Neural cell (in vitro differentiated cells): Measurements from ENCODE around the gene NEURL1.

Experiments used
- EP300 ChIP-seq: fragments of 450-650 bp; conservative IDR thresholded peaks from 2 replicates; pipeline ENCODE4 v1.6.1; 2014; ENCODE audit warnings: antibody characterized with exemption, mild to moderate bottlenecking, moderate library complexity; ENCODE audit not compliant: poor library complexity, severe bottlenecking
- EZH2 ChIP-seq: fragments of 200-600, 300-800 bp; shearing (Covaris generic), sonication (generic); IDR thresholded peaks from 2 replicates; pipeline ENCODE4 v1.6.1; 2014; ENCODE audit warnings: antibody characterized with exemption, low read length, borderline replicate concordance, mild to moderate bottlenecking; ENCODE audit not compliant: insufficient read depth, poor library complexity, severe bottlenecking
- TF ChIP-seq, protein P1 (sequence below): IDR thresholded peaks from 2 replicates; pipeline ENCODE4 v1.6.1; 2012; ENCODE audit warnings: borderline replicate concordance
- TF ChIP-seq, protein P2 (sequence below): fragments of 450-650 bp; IDR thresholded peaks from 2 replicates; pipeline ENCODE4 v1.5.1; 2014; ENCODE audit warnings: antibody characterized with exemption, mild to moderate bottlenecking, moderate library complexity; ENCODE audit not compliant: poor library complexity, severe bottlenecking

DNA sequence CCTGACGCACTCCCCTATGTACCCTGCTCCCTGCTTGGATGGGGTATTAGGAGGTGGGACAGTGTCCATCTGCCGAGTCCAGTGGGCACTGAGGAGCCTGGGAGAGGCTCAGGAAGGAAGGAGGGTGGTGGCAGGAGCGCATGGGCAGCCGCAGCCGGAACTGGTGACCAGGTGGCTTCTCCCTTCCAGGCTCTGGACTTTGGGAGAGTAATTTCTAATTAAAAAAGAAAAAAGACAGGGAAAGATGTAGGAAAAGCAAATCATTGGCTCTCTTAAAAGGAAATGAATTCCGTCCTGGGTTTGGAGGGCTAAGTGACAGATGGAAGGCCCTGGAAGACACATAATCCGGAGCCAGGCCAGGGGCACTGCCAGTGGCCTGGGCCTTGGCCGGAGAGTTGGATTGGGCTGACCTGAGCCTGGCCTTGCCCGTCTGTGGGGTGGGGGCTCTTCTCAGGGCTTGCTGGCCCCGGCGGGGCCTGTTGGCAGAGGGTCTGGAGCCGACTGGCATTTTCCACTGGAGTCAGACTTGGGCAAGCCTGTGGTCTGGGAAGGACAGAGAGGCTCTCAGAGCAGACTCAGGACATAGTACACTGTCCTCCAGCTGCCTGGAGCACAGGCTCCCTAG lies 63.0 kb downstream of the NEURL1 start:
- TF ChIP-seq EP300 = no peak
- TF ChIP-seq, protein P1, sequence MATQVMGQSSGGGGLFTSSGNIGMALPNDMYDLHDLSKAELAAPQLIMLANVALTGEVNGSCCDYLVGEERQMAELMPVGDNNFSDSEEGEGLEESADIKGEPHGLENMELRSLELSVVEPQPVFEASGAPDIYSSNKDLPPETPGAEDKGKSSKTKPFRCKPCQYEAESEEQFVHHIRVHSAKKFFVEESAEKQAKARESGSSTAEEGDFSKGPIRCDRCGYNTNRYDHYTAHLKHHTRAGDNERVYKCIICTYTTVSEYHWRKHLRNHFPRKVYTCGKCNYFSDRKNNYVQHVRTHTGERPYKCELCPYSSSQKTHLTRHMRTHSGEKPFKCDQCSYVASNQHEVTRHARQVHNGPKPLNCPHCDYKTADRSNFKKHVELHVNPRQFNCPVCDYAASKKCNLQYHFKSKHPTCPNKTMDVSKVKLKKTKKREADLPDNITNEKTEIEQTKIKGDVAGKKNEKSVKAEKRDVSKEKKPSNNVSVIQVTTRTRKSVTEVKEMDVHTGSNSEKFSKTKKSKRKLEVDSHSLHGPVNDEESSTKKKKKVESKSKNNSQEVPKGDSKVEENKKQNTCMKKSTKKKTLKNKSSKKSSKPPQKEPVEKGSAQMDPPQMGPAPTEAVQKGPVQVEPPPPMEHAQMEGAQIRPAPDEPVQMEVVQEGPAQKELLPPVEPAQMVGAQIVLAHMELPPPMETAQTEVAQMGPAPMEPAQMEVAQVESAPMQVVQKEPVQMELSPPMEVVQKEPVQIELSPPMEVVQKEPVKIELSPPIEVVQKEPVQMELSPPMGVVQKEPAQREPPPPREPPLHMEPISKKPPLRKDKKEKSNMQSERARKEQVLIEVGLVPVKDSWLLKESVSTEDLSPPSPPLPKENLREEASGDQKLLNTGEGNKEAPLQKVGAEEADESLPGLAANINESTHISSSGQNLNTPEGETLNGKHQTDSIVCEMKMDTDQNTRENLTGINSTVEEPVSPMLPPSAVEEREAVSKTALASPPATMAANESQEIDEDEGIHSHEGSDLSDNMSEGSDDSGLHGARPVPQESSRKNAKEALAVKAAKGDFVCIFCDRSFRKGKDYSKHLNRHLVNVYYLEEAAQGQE = no peak
- TF ChIP-seq EZH2 = no peak
- TF ChIP-seq, protein P2, sequence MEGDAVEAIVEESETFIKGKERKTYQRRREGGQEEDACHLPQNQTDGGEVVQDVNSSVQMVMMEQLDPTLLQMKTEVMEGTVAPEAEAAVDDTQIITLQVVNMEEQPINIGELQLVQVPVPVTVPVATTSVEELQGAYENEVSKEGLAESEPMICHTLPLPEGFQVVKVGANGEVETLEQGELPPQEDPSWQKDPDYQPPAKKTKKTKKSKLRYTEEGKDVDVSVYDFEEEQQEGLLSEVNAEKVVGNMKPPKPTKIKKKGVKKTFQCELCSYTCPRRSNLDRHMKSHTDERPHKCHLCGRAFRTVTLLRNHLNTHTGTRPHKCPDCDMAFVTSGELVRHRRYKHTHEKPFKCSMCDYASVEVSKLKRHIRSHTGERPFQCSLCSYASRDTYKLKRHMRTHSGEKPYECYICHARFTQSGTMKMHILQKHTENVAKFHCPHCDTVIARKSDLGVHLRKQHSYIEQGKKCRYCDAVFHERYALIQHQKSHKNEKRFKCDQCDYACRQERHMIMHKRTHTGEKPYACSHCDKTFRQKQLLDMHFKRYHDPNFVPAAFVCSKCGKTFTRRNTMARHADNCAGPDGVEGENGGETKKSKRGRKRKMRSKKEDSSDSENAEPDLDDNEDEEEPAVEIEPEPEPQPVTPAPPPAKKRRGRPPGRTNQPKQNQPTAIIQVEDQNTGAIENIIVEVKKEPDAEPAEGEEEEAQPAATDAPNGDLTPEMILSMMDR = no peak
